Measurements from ENCODE around the gene GINS2. TPM values are rescaled to one million over a fixed set of nuclear protein-coding genes. Genes with fewer than 3 reads are reported as not detected.

GINS2 gene
- total RNA-seq, 2 experiments from 2014 or later: 74.3 to 142 TPM

- no peak for DNase-seq (ENCODE audit: low spot score)
- Histone ChIP-seq H4K20me1 (ENCODE audit: insufficient read depth, low read length) (no peaks in the 10 kb centered on the region), H3K4me2 (ENCODE audit: low read length) (no peak overlapping the region), H3K27ac (ENCODE audit: low read depth, low read length, poor library complexity, severe bottlenecking) (no peak overlapping the region), H3K79me2 (ENCODE audit: insufficient read depth, low read depth, low read length) (no peaks in the 10 kb centered on the region), H3K4me1 (ENCODE audit: insufficient read depth, low read length, poor library complexity, severe bottlenecking) (no peaks in the 10 kb centered on the region), H3K9me2 (ENCODE audit: insufficient read depth, low read length) (no peaks in the 10 kb centered on the region), H2AFZ (ENCODE audit: low read length) (no peak overlapping the region), H3K36me3 (ENCODE audit: insufficient read depth, low read length) (peaks cover 100% of the 10 kb centered on the region), H3K4me3 (ENCODE audit: low read depth, low read length, poor library complexity, severe bottlenecking) (no peak overlapping the region), H3K9me3 (ENCODE audit: low read length) (no peaks in the 10 kb centered on the region)
- ChIA-PET CTCF (ENCODE audit: unreplicated experiment) (no interaction called here), POLR2A (no interaction called here)
- no TSS peak for BruUV-seq (replicated peaks)
- TF ChIP-seq CTCF (conservative IDR thresholded peaks at IDR 0.05; ENCODE audit: low read length): no peak
- TF ChIP-seq EZH2phosphoT487 (IDR thresholded peaks at IDR 0.05; ENCODE audit: borderline replicate concordance, low read depth, low read length): no peak
- intact Hi-C loops (cut with micrococcal nuclease; ENCODE audit: unreplicated experiment): no loop called here
These were observed 22.8 kb downstream of the GINS2 start for GRCh38 chr16:85665929-85666328.

GRCh38 chr16:85665373-85665740 lies 23.4 kb downstream of the GINS2 start:
- Histone ChIP-seq H2AFZ (ENCODE audit: low read length) (no peak overlapping the region), H3K9me2 (ENCODE audit: insufficient read depth, low read length) (no peaks in the 10 kb centered on the region), H3K79me2 (ENCODE audit: insufficient read depth, low read depth, low read length) (no peaks in the 10 kb centered on the region), H3K4me1 (ENCODE audit: insufficient read depth, low read length, poor library complexity, severe bottlenecking) (no peaks in the 10 kb centered on the region), H3K4me2 (ENCODE audit: low read length) (no peak overlapping the region), H3K27ac (ENCODE audit: low read depth, low read length, poor library complexity, severe bottlenecking) (no peak overlapping the region), H3K36me3 (ENCODE audit: insufficient read depth, low read length) (peaks cover 96% of the 10 kb centered on the region), H3K9me3 (ENCODE audit: low read length) (no peaks in the 10 kb centered on the region), H3K4me3 (ENCODE audit: low read depth, low read length, poor library complexity, severe bottlenecking) (no peak overlapping the region), H4K20me1 (ENCODE audit: insufficient read depth, low read length) (no peaks in the 10 kb centered on the region)
- DNase-seq (ENCODE audit: low spot score): no peak
- CTCF ChIA-PET (ENCODE audit: unreplicated experiment): no interaction called here
- no TSS peak for BruUV-seq (replicated peaks)
- no peak for TF ChIP-seq EZH2phosphoT487 (IDR thresholded peaks at IDR 0.05; ENCODE audit: borderline replicate concordance, low read depth, low read length)
- intact Hi-C loops (cut with micrococcal nuclease; ENCODE audit: unreplicated experiment): no loop called here
- POLR2A ChIA-PET: no interaction called here

GRCh38 chr16:85664580-85665372 lies 24.0 kb downstream of the GINS2 start:
- no peak for DNase-seq (ENCODE audit: low spot score)
- Histone ChIP-seq H3K27ac (ENCODE audit: low read depth, low read length, poor library complexity, severe bottlenecking) (no peak overlapping the region), H3K36me3 (ENCODE audit: insufficient read depth, low read length) (peaks cover 96% of the 10 kb centered on the region), H3K9me3 (ENCODE audit: low read length) (no peaks in the 10 kb centered on the region), H3K4me3 (ENCODE audit: low read depth, low read length, poor library complexity, severe bottlenecking) (no peak overlapping the region), H3K4me1 (ENCODE audit: insufficient read depth, low read length, poor library complexity, severe bottlenecking) (no peaks in the 10 kb centered on the region), H3K4me2 (ENCODE audit: low read length) (no peak overlapping the region), H3K79me2 (ENCODE audit: insufficient read depth, low read depth, low read length) (no peaks in the 10 kb centered on the region), H2AFZ (ENCODE audit: low read length) (no peak overlapping the region), H4K20me1 (ENCODE audit: insufficient read depth, low read length) (no peaks in the 10 kb centered on the region), H3K9me2 (ENCODE audit: insufficient read depth, low read length) (no peaks in the 10 kb centered on the region)
- ChIA-PET CTCF (ENCODE audit: unreplicated experiment) (no interaction called here), POLR2A (no interaction called here)
- intact Hi-C loops (cut with micrococcal nuclease; ENCODE audit: unreplicated experiment): no loop called here
- no peak for TF ChIP-seq CTCF (conservative IDR thresholded peaks at IDR 0.05; ENCODE audit: low read length)
- no peak for TF ChIP-seq EZH2phosphoT487 (IDR thresholded peaks at IDR 0.05; ENCODE audit: borderline replicate concordance, low read depth, low read length)
- BruUV-seq (replicated peaks): no TSS peak

Data from OCI-LY7 (cell line).